ENCODE results near the gene LYAR.

LYAR gene

DNA sequence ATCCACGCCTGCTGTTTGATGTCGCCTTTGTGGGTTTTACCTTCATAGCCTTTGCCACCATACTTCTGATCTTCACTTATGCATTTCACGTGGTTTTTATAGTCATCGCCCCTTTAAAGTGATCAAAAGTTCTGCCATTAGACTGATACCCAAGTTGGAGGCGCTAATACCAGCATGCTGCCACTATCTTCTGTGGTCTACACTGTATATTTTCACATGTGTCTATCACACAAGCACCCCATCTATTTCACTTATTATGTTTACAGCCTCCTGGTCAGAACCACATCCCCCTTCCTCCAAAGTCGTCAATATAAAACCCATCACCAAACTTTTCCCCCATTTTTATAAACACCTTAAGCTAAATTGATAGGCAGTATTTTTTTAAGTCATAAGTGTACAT is 8.2 kb downstream of the LYAR start:
- no peak overlapping the region for H3K27ac ChIP-seq
- no peak for TF ChIP-seq ZFX (IDR thresholded peaks at IDR 0.05)
- TF ChIP-seq, protein P1, sequence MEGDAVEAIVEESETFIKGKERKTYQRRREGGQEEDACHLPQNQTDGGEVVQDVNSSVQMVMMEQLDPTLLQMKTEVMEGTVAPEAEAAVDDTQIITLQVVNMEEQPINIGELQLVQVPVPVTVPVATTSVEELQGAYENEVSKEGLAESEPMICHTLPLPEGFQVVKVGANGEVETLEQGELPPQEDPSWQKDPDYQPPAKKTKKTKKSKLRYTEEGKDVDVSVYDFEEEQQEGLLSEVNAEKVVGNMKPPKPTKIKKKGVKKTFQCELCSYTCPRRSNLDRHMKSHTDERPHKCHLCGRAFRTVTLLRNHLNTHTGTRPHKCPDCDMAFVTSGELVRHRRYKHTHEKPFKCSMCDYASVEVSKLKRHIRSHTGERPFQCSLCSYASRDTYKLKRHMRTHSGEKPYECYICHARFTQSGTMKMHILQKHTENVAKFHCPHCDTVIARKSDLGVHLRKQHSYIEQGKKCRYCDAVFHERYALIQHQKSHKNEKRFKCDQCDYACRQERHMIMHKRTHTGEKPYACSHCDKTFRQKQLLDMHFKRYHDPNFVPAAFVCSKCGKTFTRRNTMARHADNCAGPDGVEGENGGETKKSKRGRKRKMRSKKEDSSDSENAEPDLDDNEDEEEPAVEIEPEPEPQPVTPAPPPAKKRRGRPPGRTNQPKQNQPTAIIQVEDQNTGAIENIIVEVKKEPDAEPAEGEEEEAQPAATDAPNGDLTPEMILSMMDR (conservative IDR thresholded peaks at IDR 0.05) = no peak

DNA sequence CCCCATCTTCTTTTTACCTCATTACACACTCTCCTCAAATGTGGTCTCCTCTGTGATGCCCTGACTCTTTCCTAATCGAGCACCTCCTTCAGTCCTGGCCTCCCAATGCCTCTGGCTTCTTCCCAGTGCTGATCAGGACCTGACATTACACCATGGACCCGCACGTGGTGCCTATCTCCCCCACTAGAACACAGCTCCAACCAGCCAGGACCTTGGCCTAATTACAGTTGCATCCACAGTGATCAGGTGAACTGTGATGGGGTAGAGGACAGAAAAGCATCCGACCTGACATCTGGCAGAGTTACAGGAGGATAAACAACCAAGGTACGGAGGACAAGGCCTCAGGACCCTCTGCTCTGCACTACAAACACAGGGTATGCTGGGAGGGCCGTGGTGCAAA is 12.4 kb downstream of the LYAR start:
- TF ChIP-seq, protein P1 (conservative IDR thresholded peaks at IDR 0.05) = no peak
- TF ChIP-seq ZFX (IDR thresholded peaks at IDR 0.05) = no peak
- H3K27ac ChIP-seq = no peak overlapping the region

DNA sequence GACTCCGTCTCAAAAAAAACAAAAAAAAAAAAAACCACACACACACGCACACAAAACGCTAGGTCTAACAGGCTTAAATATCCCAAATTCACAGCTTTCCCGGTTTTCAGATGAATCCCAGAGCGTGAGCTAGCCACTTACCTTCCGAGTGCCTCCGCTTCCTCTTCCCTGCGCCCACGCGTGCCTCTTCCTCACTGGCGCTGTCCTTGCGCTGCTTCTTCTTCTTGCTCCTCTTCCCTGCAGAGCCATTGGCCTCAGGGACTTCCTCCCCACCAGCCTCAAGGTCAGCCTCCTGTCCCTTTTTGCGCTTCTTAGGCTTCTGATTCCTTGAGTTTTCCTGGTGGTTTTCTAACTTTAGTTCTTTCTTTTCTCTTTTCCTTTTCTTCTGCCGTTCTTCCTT is 15.7 kb downstream of the LYAR start:
- TF ChIP-seq ZFX (IDR thresholded peaks at IDR 0.05) = no peak
- TF ChIP-seq, protein P1 (conservative IDR thresholded peaks at IDR 0.05) = no peak
- H3K27ac ChIP-seq = no peak overlapping the region

DNA sequence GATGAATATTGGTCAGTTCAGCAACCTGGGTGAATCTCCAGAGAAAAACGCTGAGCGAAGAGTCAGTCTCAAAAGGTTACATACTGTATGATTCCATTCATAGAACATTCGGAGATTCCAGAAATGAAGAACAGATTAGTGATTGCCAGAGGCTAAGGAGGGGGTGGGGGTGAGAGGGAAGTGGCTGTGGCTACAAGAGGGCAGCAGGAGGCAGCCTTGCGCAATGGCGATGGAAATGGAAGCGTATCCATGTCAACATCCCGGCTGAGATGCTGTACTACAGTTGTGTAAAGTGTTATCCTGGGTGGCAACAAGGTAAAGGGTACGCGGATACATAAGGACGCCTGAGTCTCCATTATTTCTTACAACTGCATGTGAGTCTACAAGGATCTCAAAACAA is 18.0 kb downstream of the LYAR start:
- no peak overlapping the region for H3K27ac ChIP-seq
- TF ChIP-seq ZFX (IDR thresholded peaks at IDR 0.05) = no peak
- TF ChIP-seq, protein P1 (conservative IDR thresholded peaks at IDR 0.05) = no peak

DNA sequence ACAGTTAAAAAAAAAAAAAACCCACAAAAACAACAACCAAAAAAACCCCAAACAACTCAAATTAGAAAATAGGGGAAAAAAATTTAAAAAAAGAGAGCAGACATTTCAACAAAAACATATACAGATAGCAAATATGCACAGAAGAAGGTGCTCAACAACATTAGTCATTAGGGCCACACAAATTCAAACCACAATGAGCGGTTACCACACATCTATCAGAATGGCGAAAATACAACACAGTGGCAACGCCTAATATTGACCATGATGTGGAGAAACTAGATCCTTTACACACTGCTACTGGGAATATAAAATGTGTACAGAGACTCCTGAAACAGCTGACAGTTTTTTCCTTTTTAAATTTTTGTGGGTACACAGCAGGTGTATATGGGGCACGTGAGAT is 19.4 kb downstream of the LYAR start:
- no peak overlapping the region for H3K27ac ChIP-seq
- TF ChIP-seq, protein P1 (conservative IDR thresholded peaks at IDR 0.05) = no peak
- TF ChIP-seq ZFX (IDR thresholded peaks at IDR 0.05) = no peak

DNA sequence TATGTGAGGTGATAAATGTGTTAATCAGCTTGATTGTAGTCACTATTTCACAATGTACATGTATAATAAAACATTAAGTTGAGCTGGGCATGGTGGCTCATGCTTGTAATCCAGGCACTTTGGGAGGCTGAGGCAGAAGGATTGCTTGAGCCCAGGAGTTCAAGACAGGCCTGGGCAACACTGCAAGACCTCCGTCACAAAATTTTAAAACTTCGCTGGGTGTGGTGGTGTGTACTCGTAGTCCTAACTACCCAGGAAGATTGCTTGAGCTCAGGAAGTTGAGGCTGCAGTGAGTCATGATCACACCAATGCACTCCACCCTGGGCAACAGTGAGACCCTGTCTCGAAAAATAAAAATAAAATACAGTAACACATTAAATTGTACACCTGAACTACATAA is 20.1 kb downstream of the LYAR start:
- TF ChIP-seq, protein P1 (conservative IDR thresholded peaks at IDR 0.05) = no peak
- no peak for TF ChIP-seq ZFX (IDR thresholded peaks at IDR 0.05)
- no peak overlapping the region for H3K27ac ChIP-seq

DNA sequence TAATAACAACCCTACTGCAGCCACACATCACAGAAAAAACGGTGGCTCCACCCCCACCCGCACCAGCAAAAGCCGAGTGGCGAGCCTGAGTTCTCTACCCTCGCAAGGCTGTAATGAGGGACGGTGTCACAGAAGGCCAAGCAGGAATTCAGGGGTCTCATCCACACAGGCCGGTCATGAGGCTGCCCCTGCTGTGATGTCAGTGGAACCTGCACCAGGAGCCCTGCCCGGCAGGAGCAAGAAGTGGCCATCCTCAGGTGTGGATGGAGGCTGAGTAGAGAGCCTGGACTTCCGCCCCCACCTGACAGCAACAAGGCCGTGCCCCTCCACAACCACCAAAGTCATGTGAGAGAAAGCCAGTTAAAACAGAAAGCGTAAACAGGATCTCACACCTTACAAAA is 20.6 kb downstream of the LYAR start:
- TF ChIP-seq, protein P1 (conservative IDR thresholded peaks at IDR 0.05) = no peak
- TF ChIP-seq ZFX (IDR thresholded peaks at IDR 0.05) = no peak
- no peak overlapping the region for H3K27ac ChIP-seq
